Measurements from ENCODE around the gene APOD.
A peak's percentile ranks its signal among the peaks of the same experiment; 100 is the strongest.

Gene APOD

GRCh38 chr3:195557322-195557721 lies 26.4 kb downstream of the APOD start:
- TF ChIP-seq ZFX (IDR thresholded peaks at IDR 0.05) (no peak), CTCF (conservative IDR thresholded peaks at IDR 0.05) (no peak)
- no peak overlapping the region for H3K27ac ChIP-seq

- no peak overlapping the region for H3K27ac ChIP-seq
- no peak for TF ChIP-seq ZFX (IDR thresholded peaks at IDR 0.05)
- TF ChIP-seq CTCF (conservative IDR thresholded peaks at IDR 0.05): peak; percentile 40
Measured at GRCh38 chr3:195556390-195556789, 27.4 kb downstream of the APOD start.

- H3K27ac ChIP-seq: no peak overlapping the region
- TF ChIP-seq ZFX (IDR thresholded peaks at IDR 0.05) (no peak), CTCF (conservative IDR thresholded peaks at IDR 0.05) (no peak)
Measured at GRCh38 chr3:195555110-195555509, 28.6 kb downstream of the APOD start.

- TF ChIP-seq ZFX (IDR thresholded peaks at IDR 0.05) (no peak), CTCF (conservative IDR thresholded peaks at IDR 0.05) (no peak)
Measured at GRCh38 chr3:195554458-195554857, 29.3 kb downstream of the APOD start.

GRCh38 chr3:195553268-195553667 lies 30.5 kb downstream of the APOD start:
- no peak overlapping the region for H3K27ac ChIP-seq
- TF ChIP-seq ZFX (IDR thresholded peaks at IDR 0.05) (no peak), CTCF (conservative IDR thresholded peaks at IDR 0.05) (no peak)

More at GRCh38 chr3:195554458-195554857, 29.3 kb downstream of the APOD start:
- H3K27ac ChIP-seq: no peak overlapping the region

- peak overlapping the region; percentile 44 for H3K27ac ChIP-seq
- TF ChIP-seq CTCF (conservative IDR thresholded peaks at IDR 0.05) (no peak), ZFX (IDR thresholded peaks at IDR 0.05) (no peak)
Measured at GRCh38 chr3:195551381-195551978, 32.3 kb downstream of the APOD start.

GRCh38 chr3:195550723-195551122 lies 33.0 kb downstream of the APOD start:
- TF ChIP-seq CTCF (conservative IDR thresholded peaks at IDR 0.05): no peak
- no peak for TF ChIP-seq ZFX (IDR thresholded peaks at IDR 0.05)
- H3K27ac ChIP-seq: peak overlapping the region; percentile 44

All from C4-2B (cell line).